ENCODE measurements around the gene DUSP14.
"Not testable (repeated sequence)": the region's sequence is repeated elsewhere in the genome, so short reads cannot be mapped to it uniquely, and the experiment has no call there.

DUSP14 gene

GRCh38 chr17:37489197-37490001 is at the start of gene DUSP14:
TSS of gene DUSP14 (plus strand) at chr17:37489891. CDS start at chr17:37512273, 22,382 bp downstream.
- DNase-seq, result peak; percentile 62 to 88 (median 72)

- DNase-seq, result no peak
Measured at GRCh38 chr17:37440424-37440823, 49.3 kb upstream of the DUSP14 start.

- DNase-seq, result peak; percentile 15 to 69 (median 63)
Measured at GRCh38 chr17:37441369-37442014, 48.2 kb upstream of the DUSP14 start.

GRCh38 chr17:37446027-37446426 is 43.7 kb upstream of the DUSP14 start:
- DNase-seq, result no peak

- DNase-seq, result peak; percentile 17 to 50 (median 50)
Measured at GRCh38 chr17:37447641-37448040, 42.0 kb upstream of the DUSP14 start.

- DNase-seq, result no peak
Measured at GRCh38 chr17:37450112-37450511, 39.6 kb upstream of the DUSP14 start.

- DNase-seq, result not testable (repeated sequence)
Measured at GRCh38 chr17:37457801-37458200, 31.9 kb upstream of the DUSP14 start.

GRCh38 chr17:37458805-37459204 is 30.9 kb upstream of the DUSP14 start:
- DNase-seq, result no peak

- no peak for DNase-seq
Measured at GRCh38 chr17:37461668-37462067, 28.0 kb upstream of the DUSP14 start.

GRCh38 chr17:37462492-37462891 is 27.2 kb upstream of the DUSP14 start:
- no peak for DNase-seq

GRCh38 chr17:37463039-37463438 is 26.7 kb upstream of the DUSP14 start:
- no peak for DNase-seq

- DNase-seq, result peak in 1 of 3 donors; percentile 43
Measured at GRCh38 chr17:37465069-37465616, 24.5 kb upstream of the DUSP14 start.

- DNase-seq, result no peak
Measured at GRCh38 chr17:37466471-37466870, 23.2 kb upstream of the DUSP14 start.

- no peak for DNase-seq
Measured at GRCh38 chr17:37470181-37470580, 19.5 kb upstream of the DUSP14 start.

GRCh38 chr17:37475731-37476420 is 13.8 kb upstream of the DUSP14 start:
- peak; percentile 73 to 90 (median 88) for DNase-seq

- peak; percentile 22 to 43 (median 31) for DNase-seq
Measured at GRCh38 chr17:37476431-37477120, 13.1 kb upstream of the DUSP14 start.

- peak; percentile 27 to 30 (median 29) for DNase-seq
Measured at GRCh38 chr17:37478187-37478586, 11.5 kb upstream of the DUSP14 start.

- DNase-seq, result no peak
Measured at GRCh38 chr17:37479025-37479424, 10.7 kb upstream of the DUSP14 start.

GRCh38 chr17:37480427-37480826 is 9.3 kb upstream of the DUSP14 start:
- no peak for DNase-seq

- DNase-seq, result no peak
Measured at GRCh38 chr17:37481001-37481665, 8.6 kb upstream of the DUSP14 start.

GRCh38 chr17:37483311-37484039 is 6.2 kb upstream of the DUSP14 start:
- peak; percentile 37 to 44 (median 38) for DNase-seq
